K562 (cell line): ENCODE data around the gene POLR2L. TPM values are rescaled to one million over a fixed set of nuclear protein-coding genes. Genes with fewer than 3 reads are reported as not detected.
A peak's percentile ranks its signal among the peaks of the same experiment; 100 is the strongest.

ENCODE experiments used
- CTBP1 ChIP-seq: fragments of 450-650 bp; IDR thresholded peaks from 2 replicates; pipeline ENCODE4 v1.6.1; 2016; ENCODE audit warnings: borderline replicate concordance
- ERF ChIP-seq: fragments of 450-650 bp; formaldehyde crosslinking; IDR thresholded peaks from 2 replicates; pipeline ENCODE4 v1.4.0; 2020; ENCODE audit warnings: mild to moderate bottlenecking, mixed read lengths
- ESRRA ChIP-seq: fragments of 450-650 bp; IDR thresholded peaks from 2 replicates; pipeline ENCODE4 v1.6.1; 2014; ENCODE audit warnings: low read depth, mild to moderate bottlenecking, moderate library complexity, borderline replicate concordance
- EZH2 ChIP-seq: IDR thresholded peaks from 2 replicates; pipeline ENCODE4 v1.6.1; 2012; ENCODE audit warnings: low read depth, mild to moderate bottlenecking, inconsistent platforms, low read length, borderline replicate concordance
- FOXP4 ChIP-seq: sonication (generic); formaldehyde crosslinking; IDR thresholded peaks from 2 replicates; pipeline ENCODE4 v1.8.0; 2022; ENCODE audit warnings: mild to moderate bottlenecking, missing genetic modification reagents, borderline replicate concordance
- KDM5B ChIP-seq: fragments of 200-600 bp; sonication (generic); IDR thresholded peaks from 2 replicates; pipeline ENCODE4 v1.6.1; 2012; ENCODE audit warnings: low read depth, mild to moderate bottlenecking, moderate library complexity, low read length, control low read depth, inconsistent platforms; ENCODE audit not compliant: insufficient replicate concordance
- LCOR ChIP-seq: sonication (generic); formaldehyde crosslinking; IDR thresholded peaks from 2 replicates; pipeline ENCODE4 v1.8.0; 2022; ENCODE audit warnings: mild to moderate bottlenecking, missing genetic modification reagents
- MITF ChIP-seq: IDR thresholded peaks from 2 replicates; pipeline ENCODE4 v1.6.1; 2014; ENCODE audit warnings: antibody characterized with exemption
- POLR2A ChIP-seq: fragments of 450-650 bp; conservative IDR thresholded peaks from 2 replicates; pipeline ENCODE4 v1.6.1; 2016
- TGIF2 ChIP-seq: sonication (generic); formaldehyde crosslinking; IDR thresholded peaks from 2 replicates; pipeline ENCODE4 v1.8.1; 2022; ENCODE audit warnings: mild to moderate bottlenecking, missing genetic modification reagents, moderate library complexity
- ZNF41 ChIP-seq: fragments of 250-450 bp; sonication (Bioruptor Pico); conservative IDR thresholded peaks from 2 replicates; pipeline ENCODE4 v1.4.0; 2020; ENCODE audit warnings: mild to moderate bottlenecking
- ZNF586 ChIP-seq: fragments of 450-650 bp; formaldehyde crosslinking; conservative IDR thresholded peaks from 2 replicates; pipeline ENCODE4 v1.4.0; 2020; ENCODE audit warnings: mild to moderate bottlenecking, moderate library complexity
- polyA plus RNA-seq, 8 experiments: library from polyadenylated mRNA; depleted of rRNA in 4 of 8; stranded (reverse) in 5 of 8; unstranded in 3 of 8; fragments of >200 nt; fragmentation: Nextera tagmentation in 2 of 8; fragmentation: Illumina TruSeq in 1 of 8; extraction: Ambion mirVana in 2 of 8; extraction: Trizol in 1 of 8; gene quantifications; 2 replicates each; pipeline versions ENCODE4 v1.2.1 to v1.2.3, GENCODE V29; 2011 to 2014; ENCODE audit warnings: inconsistent platforms in 1 of 8, missing spikeins in 1 of 8
- total RNA-seq, 7 experiments: library from RNA; depleted of rRNA in 6 of 7; stranded (reverse); fragments of >200 nt in 6 of 7; fragmentation: Illumina TruSeq in 2 of 7; extraction: Trizol in 2 of 7; gene quantifications; 2 replicates each; pipeline versions ENCODE4 v1.2.1 to v1.2.3, GENCODE V29; 2011 to 2021; ENCODE audit warnings: low replicate concordance in 1 of 7

The POLR2L gene
- total and polyA plus RNA-seq, 9 of the 15 experiments (the other 6 are each of a cell fraction or from before 2014, with no cell fraction given) = 38.3 to 688 (median 108) TPM

GRCh38 chr11:839280-839623, 3.1 kb downstream of the POLR2L start (continued):
- TF ChIP-seq ZNF586 (CRISPR knock-in tag) (no peak), ZNF41 (CRISPR knock-in tag) (no peak), ESRRA (no peak), EZH2 (no peak), FOXP4 (CRISPR knock-in tag) (no peak), ERF (CRISPR knock-in tag) (0 out of 2 replicates have a peak, but pooled peaks have one; percentile 10), TGIF2 (CRISPR knock-in tag) (no peak), KDM5B (no peak), MITF (no peak), POLR2A (peak; percentile 17), LCOR (no peak), CTBP1 (no peak)
- TF ChIP-seq, all 486 proteins: peak for 3
